KMS-11 (cell line): ENCODE data around the gene DCT.

Experiments
- H2AFZ ChIP-seq: fragments of 200-600 bp; sonication (generic); 2 replicates; pipeline ENCODE4 v1.6.1; 2016; ENCODE audit warnings: antibody characterized with exemption, mixed run types, low read depth
- H3K27ac ChIP-seq: fragments of 200-600 bp; sonication (generic); 2 replicates; pipeline ENCODE4 v1.6.1; 2016; ENCODE audit warnings: mild to moderate bottlenecking, mixed run types
- H3K27me3 ChIP-seq: fragments of 200-600 bp; sonication (generic); 2 replicates; pipeline ENCODE4 v1.6.1; 2017; ENCODE audit warnings: mild to moderate bottlenecking, low read depth, mixed run types, moderate library complexity; ENCODE audit not compliant: insufficient read depth
- H3K36me3 ChIP-seq: fragments of 200-600 bp; sonication (generic); 2 replicates; pipeline ENCODE4 v1.6.1; 2017; ENCODE audit warnings: mild to moderate bottlenecking, mixed run types; ENCODE audit not compliant: insufficient read depth
- H3K4me1 ChIP-seq: fragments of 200-600 bp; sonication (generic); 2 replicates; pipeline ENCODE4 v1.6.1; 2016; ENCODE audit warnings: mild to moderate bottlenecking, low read depth, mixed run types; ENCODE audit not compliant: poor library complexity, severe bottlenecking
- H3K4me2 ChIP-seq: fragments of 200-600 bp; sonication (generic); 2 replicates; pipeline ENCODE4 v1.7.0; 2016; ENCODE audit warnings: mild to moderate bottlenecking, mixed run types
- H3K4me3 ChIP-seq: fragments of 200-600 bp; sonication (generic); IDR thresholded peaks from 2 replicates; pipeline ENCODE4 v1.6.1; 2017; ENCODE audit warnings: low read depth, low read length, mixed read lengths; ENCODE audit not compliant: insufficient read depth
- H3K79me2 ChIP-seq: fragments of 200-600 bp; sonication (generic); 2 replicates; pipeline ENCODE4 v1.6.1; 2016; ENCODE audit warnings: low read depth, mixed run types; ENCODE audit not compliant: insufficient read depth
- H3K9ac ChIP-seq: fragments of 200-600 bp; sonication (generic); 2 replicates; pipeline ENCODE4 v1.6.1; 2016; ENCODE audit warnings: mild to moderate bottlenecking, mixed run types
- H4K20me1 ChIP-seq: fragments of 200-600 bp; sonication (generic); 2 replicates; pipeline ENCODE4 v1.6.1; 2016; ENCODE audit warnings: mild to moderate bottlenecking, mixed run types; ENCODE audit not compliant: insufficient read depth
- CTCF ChIP-seq: fragments of 200-600 bp; sonication (generic); conservative IDR thresholded peaks from 2 replicates; pipeline ENCODE4 v1.6.1; 2017; ENCODE audit warnings: low read depth, mild to moderate bottlenecking, antibody characterized with exemption, low read length, moderate library complexity, mixed read lengths

DCT gene

GRCh38 chr13:94387047-94387446 lies 92.4 kb downstream of the DCT start:
- no peaks in the 10 kb centered on the region for H3K27me3 ChIP-seq
- H3K4me1 ChIP-seq, result no peaks in the 10 kb centered on the region
- H3K9ac ChIP-seq, result no peak overlapping the region
- no peak overlapping the region for H3K4me3 ChIP-seq
- no peak overlapping the region for H3K4me2 ChIP-seq
- H3K27ac ChIP-seq, result no peak overlapping the region
- H2AFZ ChIP-seq, result no peak overlapping the region
- H3K36me3 ChIP-seq, result no peaks in the 10 kb centered on the region
- no peaks in the 10 kb centered on the region for H4K20me1 ChIP-seq
- no peak for TF ChIP-seq CTCF
- no peaks in the 10 kb centered on the region for H3K79me2 ChIP-seq
